GM19455 (cell line): ENCODE results near the gene PRPF40A.
"Not testable (repeated sequence)": the region's sequence is repeated elsewhere in the genome, so short reads cannot be mapped to it uniquely, and the experiment has no call there.

Experiments
- ATAC-seq: cut with Tn5 transposase; IDR thresholded peaks from one replicate; pipeline ENCODE4 v1.9.1; 2021; ENCODE audit not compliant: unreplicated experiment

PRPF40A gene

DNA sequence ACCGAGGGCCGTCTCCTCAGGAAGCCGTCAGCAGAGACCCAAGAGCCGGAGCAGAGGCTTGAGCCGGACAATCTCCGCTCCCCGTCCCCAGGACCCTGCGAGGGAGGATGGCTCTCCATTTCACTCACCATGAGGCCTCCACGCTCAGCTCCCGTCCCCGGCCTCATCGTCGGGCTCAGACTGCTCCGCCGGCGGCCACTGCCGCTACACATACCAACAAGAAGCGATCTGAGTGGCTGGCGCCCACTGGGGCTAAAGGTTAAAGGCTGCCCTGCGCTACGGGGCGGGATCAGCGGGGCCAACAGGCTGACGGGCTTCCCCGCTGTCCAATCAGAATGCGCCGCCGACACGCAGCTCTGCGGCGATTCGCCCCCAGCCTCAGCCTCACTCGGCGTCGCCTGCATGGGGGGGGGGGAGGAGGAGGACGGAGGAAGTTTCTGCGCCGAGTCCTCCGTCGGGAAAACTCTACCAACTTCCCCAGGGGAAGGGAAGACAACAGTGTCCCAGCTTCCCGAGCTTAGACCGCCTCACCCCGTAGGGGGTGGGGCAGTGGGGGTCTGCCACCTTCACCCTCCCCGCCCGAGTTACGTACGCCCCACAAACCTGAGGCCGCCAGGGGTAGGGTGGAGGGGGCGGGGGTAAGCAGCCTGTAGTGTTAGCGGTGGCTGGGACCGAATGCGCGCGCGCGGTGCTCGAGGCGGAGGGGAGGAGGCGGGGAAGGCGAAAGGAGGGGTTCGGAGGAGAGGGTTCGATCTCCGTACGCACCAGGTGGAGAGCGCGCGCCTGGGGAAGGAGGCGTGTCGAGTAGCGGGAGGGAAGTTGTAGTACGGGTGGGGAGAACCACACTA is at the start of gene PRPF40A:
PRPF40A (minus strand) TSS at position 234 of the 848 bp plus-strand sequence; CDS start at position 212, 22 bp downstream.
- peak; percentile 70 for ATAC-seq

DNA sequence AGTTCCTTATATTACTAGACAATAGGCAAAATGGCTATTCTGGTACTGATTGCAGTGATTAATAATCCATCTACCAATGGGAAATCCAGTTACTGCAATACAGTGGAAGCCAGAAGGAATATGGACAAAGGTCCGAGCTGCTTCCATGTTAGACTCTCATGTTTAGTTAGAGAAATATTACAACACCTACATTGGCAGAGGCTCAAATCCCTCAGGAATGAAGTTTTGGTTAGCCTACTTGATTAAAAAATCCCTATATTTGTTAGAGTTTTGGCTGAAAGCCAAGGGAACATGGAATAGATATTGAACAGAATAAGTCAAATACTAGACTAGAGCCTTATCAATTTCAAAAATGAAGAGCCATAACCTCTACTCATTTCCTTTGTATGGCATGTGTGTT is 49.7 kb upstream of the PRPF40A start:
- no peak for ATAC-seq

DNA sequence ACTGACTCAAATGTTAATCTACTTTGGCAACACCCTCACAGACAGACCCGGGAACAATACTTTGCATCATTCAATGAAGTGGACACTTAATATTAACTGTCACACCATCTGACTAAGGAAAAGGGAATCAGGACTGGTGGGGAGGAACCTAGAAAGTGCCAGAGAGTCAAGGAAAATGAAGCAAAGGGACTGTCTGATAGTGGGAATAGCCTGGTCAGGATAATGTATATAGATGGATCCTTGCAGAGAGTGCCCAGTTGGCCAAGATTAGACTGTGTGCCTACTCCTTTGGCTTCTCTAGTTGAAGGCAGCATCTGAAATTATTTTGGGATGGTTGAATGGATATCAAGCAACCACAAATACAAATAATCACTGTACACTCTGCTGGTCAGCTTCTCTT is 46.4 kb upstream of the PRPF40A start:
- ATAC-seq = no peak

DNA sequence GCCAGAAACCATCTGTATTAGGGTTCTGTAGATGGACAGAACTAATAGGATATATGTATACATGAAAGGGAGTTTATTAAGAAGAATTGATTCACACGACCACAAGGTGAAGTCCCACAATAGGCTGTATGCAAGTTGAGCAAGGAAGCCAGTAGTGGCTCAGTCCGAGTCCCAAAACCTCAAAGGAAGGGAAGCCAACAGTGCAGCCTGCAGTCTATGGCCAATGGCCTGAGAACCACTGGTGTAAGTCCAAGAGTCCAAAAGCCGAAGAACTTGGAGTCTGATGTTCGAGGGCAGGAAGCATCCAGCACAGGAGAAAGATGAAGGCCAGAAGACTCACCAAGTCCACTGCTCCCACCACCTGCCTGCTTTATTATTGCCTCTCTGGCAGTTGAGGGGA is 45.9 kb upstream of the PRPF40A start:
- ATAC-seq = not testable (repeated sequence)

DNA sequence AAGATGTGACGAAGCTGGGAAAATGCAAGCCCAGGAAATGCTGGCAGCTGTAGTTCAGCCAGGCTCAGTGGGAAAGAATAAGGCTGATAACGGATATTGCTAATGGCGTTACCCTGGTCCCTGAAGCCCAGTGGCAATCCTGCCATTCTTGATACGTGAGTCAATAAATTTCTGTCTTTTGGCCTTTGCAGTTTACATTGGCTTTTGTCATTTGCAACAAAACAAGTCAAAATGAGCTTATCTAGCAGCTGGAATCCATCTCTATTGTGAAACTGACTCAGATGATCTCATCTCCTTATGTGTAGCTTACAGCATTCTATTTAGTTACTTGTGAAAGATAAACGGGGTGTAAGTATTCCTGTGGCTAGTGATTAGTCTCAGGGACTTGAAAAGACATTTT is 44.9 kb upstream of the PRPF40A start:
- ATAC-seq = no peak

DNA sequence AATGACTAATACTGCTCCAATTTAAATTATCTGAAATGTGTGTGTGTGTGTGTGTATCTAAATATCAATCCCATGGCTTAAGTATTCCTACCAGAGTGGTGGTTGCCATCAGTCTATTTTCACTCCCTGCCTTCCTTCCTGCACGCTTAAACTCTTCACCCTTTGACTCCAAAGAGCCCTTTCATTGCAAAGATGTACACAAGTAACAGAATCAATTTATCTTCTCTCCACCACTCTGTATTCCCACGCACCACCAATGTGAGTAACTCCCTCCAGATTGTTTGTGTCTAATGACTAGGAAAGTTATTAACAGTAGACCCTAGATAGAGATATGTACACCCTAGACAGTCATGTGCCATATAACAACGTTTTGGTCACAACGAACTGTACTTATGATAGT is 44.0 kb upstream of the PRPF40A start:
- no peak for ATAC-seq

DNA sequence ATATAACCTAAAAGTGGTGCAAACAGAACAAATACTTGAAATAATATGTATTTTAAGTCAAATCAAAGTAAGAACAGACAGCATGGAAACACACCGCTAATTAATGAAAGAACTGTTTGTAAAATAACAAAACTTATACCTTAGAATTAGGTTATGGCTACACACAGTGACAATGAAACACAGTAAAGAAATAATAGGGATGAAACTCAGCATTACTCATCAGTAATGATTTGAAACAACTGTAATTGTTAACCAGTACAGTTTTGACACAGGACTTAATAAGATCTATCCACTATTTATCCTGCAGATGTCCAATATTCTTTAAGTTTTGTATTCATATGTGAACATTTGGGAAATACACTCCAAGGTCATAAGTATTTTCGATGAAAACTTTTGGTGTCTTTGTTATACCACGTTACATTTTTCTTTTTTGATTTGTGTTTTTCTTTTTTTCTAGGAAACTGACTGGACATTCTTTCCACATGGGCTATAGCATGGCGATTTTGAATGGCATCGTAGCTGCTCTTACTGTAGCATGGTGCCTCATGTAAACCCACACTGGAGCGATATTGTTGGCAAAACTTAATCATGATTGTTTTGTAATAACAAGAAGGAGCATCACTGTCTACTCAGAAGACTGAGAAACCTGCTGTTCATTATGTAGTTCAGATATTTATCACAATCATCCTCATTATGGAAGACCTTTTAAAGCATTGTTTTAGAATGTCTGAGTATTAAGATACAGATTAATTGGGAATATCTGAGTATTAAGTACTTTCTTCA is 42.2 kb upstream of the PRPF40A start:
- ATAC-seq = no peak

DNA sequence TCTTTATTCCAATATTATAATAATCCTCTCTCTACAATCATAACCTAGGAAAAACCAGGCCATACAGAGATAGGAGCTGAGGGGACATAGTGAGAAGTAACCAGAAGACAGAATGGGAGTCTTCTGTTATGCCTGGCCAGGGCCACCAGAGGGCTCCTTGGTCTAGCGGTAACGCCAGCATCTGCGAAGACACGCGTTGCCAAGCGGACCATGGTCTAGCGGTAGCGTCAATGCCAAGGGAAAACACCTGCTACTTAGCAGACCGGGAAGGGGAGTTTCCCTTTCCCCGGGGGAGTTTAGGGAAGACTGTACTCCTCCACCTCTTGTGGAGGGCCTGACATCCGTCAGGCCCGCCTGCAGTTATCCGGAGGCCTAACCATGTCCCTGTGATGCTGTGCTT is 37.8 kb upstream of the PRPF40A start:
- ATAC-seq = no peak

DNA sequence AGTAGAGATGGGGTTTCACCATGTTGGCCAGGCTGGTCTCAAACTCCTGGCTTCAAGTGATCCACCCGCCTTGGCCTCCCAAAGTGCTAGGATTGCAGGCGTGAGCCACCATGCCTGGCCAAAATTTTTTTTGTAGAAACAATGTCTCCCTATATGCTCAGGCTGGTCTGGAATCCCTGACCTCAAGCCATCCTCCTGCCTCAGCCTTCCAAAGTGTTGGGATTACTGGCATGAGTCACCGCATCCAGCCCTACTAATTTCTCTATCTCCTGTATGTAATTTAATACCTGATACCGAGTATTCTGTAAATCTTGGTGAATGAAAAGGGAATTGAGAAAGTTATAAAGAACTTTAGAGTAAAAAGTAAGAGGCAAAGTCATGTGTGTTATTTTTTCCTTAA is 30.5 kb upstream of the PRPF40A start:
- not testable (repeated sequence) for ATAC-seq

DNA sequence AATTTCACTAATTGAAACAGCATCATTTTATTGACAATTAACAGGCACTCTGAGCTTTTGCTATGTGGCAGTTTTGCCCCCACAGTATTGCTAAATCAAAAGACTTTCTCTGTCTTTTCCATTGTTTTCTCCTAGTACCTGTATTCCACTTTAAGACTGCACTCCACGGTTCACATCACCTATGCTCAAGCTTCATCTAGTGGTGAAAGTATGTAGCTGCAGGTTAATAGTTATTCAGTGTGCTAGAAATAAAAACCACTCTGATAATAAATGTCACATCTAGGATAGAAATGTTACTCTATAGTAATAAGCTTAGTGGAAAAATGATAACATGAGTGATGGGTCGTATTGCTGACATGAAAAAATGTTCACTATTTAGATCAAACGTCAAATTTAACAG is 25.7 kb upstream of the PRPF40A start:
- ATAC-seq = no peak

DNA sequence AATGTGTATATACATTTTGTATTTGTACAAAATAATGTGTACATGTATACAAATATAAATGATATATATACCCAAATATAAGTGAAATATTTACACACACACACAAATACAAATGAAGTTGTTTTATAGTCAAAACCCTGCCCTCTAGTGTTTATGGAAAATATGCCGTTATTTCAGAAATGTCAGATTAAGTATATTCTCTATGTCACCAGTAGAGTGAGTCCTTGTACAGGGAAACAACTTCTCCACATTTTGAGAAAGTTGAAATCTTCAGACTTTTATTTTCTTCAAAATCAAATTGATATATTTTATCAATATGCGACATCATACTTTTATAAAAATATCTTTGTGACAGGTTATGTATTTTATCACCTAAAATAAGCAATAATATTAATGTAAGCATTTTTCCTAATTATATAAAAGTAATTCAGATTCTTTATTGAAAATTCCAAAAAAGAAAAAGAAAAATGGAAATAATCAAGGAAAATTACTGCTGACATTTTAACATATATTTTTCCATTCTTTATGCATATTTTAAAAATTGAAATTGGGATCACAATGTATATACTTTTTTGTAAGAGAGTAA is 23.6 kb upstream of the PRPF40A start:
- ATAC-seq = peak; percentile 85

DNA sequence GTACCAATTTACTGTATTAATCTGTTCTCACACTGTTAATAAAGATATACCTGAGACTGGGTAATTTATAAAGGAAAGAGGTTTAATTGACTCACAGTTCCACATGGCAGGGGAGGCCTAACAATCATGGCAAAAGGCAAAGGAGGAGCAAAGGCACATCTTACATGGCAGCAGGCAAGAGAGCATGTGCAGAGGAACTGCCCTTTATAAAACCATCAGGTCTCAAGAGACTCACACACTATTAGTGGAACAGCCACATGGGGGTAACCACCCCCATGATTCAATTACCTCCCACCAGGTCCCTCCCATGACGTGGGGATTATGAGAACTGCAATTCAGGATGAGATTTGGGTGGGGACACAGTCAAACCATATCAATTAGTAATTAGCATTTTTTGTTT is 22.4 kb upstream of the PRPF40A start:
- not testable (repeated sequence) for ATAC-seq

DNA sequence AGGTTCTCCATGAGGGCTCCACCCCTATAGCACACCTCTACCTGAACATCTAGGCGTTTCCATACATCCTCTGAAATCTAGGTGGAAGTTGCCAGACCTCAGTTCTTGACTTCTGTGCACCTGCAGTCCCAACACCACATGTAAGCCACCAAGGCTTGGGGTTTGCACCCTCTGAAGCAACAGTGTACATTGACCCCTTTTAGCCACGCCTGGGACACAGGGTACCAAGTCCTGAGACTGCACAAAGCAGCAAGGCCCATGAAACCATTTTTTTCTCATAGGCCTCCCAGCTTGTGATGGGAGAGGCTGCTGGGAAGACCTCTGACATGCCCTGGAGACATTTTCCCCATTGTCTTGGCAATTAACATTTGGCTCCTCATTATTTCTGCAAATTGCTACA is 21.2 kb upstream of the PRPF40A start:
- no peak for ATAC-seq

DNA sequence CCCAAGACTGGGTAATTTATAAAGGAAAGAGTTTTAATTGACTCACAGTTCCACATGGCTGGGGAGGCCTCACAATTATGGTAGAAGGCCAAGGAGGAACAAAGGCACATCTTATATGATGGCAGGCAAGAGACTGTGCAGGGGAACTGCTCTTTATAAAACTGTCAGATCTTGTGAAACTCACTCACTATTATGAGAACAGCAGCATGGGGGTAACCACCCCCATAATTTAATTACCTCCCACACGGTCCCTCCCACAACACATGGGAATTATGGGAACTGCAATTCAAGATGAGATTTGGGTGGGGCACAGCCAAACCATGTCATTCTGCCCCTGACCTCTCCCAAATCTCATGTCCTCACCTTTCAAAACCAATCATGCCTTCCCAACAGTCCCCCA is 20.2 kb upstream of the PRPF40A start:
- not testable (repeated sequence) for ATAC-seq

DNA sequence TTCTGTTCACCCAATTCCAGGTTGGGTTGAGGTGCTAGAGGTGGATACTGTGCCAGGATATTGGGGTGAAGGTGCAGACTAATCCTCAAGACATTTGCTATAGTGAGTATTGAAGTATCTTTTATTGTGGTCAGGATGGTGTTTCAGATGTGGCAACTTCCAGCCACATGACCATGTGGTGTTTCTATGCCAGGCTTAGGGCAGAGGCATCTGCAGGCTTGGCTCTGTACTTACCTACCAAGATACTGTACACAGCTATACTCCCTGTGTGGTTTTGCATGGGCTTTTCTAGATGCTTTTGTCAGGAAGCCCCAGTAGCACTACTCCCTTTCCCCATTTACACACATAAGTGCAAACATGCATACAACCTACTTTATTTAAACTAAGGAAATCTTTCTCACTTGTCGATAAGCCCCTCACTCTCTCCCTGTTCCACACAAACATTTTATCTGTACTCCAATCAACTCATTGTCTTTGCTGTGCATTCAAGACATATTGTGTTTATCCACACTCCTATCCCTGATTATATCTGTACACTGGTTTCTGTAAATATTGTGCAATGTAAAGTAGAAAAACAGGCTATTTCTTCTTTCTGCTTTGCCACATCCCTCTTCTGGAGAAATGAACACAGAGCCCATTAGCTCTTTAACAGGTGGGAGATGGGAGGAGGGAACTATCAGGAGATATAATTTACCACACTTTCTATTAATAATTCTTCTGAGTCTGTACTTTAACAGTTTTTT is 13.5 kb upstream of the PRPF40A start:
- ATAC-seq = peak; percentile 72

DNA sequence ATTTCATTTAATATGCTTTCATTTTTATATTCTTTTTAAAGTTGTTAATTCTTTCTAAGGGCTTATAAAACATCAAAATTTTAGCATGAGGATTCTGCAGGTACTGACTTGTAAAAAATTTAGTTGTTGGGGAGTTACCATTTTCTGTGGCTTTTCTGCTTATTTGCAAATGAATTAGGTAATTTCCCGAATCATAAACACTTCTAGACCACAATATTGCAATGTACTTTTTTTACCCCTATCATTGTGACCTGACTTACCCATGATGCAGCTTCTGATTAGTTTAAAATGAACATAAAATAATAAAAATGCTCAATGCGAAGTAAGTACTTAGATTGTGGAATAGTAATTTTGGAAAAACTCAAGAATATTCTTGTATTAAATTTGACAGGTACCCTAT is 12.6 kb upstream of the PRPF40A start:
- ATAC-seq = no peak

DNA sequence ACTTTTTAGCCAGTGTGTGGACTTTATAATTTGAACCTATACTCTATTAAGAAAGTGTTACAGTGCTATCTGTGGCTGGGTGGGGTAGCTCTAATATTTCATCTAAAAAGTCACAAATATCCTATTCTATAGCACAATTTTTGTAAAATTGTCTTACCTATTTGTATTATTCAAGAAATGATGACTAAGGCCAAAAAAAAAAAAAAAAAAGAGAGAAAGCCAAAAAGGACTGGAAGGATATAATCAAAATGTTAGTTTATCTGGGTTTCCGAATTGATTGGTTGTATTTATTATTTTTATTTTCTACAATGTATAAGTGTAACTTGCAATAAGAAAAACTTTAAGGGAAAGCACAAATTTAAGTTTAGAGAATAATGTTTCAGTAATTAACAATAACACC is 6.7 kb upstream of the PRPF40A start:
- ATAC-seq = no peak

DNA sequence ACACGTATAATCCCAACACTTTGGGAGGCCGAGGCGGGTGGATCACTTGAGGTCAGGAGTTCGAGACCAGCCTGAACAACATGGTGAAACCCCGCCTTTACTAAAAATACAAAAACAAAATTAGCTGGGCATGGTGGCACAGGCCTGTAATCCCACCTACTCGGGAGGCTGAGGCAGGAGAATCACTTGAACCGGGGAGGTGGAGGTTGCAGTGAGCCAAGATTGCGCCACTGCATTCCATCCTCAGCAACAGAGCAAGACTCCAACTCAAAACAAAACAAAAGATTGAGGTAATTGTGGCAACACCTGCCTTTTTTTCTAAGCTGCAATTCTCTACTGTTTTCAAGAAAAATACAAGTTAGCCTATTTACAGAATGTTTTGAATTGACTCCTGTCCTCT is 5.4 kb upstream of the PRPF40A start:
- not testable (repeated sequence) for ATAC-seq

DNA sequence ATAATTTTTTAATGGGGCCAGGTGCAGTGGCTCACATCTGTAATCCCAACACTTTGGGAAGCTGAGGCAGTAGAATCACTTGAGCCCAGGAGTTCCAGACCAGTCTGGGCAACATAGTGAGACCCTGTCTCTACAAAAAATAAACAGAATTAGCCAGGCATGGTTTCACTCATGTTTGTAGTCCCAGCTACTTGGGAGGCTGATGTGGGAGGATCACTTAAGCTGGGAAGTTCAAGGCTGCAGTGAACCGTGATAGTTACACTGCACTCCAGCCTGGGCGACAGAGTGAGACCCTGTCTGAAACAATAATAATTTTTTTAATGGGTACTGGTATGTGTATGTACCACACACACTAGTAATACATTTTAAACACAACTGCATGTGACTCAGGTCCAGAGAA is 3.5 kb upstream of the PRPF40A start:
- no peak for ATAC-seq

DNA sequence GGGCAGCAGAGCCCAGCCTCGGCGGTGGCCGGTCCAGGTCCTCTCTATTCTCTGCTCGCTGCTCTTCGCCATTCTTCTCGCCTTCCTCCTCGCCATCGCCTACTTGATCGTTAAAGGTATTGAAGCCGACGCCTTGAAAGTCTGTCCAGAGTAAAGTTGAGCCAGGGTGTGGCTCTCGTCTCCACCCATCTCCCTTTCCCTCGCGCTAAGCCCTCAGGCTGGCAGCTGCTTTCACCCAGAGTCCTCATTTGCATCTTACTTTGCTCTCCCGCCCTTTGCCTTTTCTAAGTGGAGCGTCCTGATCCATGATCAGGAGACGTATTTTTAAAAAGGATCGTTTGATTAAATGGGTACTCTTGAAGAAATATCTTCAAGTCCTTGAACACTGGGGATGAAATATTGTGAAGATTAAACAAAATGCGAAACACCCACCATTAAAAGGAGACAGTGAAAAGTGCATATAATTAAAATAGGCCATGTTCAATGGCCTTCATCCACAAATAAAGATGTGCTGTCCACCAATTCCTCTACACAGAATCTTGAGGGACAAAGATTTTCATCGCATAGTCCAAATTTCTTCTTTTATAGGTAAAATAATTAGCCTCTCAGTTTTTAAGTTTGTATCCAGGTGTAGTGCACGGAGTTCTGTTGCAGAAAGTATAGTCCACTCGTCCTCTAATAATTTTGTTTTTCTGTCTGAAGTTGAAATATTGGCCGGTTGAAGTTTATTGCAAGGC is 1.8 kb upstream of the PRPF40A start:
- ATAC-seq = peak; percentile 26
